Right renal pelvis (tissue), 4 donors: ENCODE data around the gene ZNF541. TPM values are rescaled to one million over a fixed set of nuclear protein-coding genes. Genes with fewer than 3 reads are reported as not detected.

Source experiments
- DNase-seq, 4 donors: peaks; one replicate each; pipeline ENCODE4 v3.0.0-alpha.2; 2013; ENCODE audit warnings: low read depth in 4 of 4, low spot score in 3 of 4, missing footprints in 1 of 4
- polyA plus RNA-seq, 4 donors: library from polyadenylated mRNA; unstranded; fragments of 120-200 nt; gene quantifications; one replicate each; pipeline ENCODE4 v1.2.1, GENCODE V29; 2013; ENCODE audit not compliant: insufficient read length in 4 of 4

ZNF541 gene
- under 1 TPM; 0.18 to 0.26 (median 0.20) TPM for polyA plus RNA-seq

DNA sequence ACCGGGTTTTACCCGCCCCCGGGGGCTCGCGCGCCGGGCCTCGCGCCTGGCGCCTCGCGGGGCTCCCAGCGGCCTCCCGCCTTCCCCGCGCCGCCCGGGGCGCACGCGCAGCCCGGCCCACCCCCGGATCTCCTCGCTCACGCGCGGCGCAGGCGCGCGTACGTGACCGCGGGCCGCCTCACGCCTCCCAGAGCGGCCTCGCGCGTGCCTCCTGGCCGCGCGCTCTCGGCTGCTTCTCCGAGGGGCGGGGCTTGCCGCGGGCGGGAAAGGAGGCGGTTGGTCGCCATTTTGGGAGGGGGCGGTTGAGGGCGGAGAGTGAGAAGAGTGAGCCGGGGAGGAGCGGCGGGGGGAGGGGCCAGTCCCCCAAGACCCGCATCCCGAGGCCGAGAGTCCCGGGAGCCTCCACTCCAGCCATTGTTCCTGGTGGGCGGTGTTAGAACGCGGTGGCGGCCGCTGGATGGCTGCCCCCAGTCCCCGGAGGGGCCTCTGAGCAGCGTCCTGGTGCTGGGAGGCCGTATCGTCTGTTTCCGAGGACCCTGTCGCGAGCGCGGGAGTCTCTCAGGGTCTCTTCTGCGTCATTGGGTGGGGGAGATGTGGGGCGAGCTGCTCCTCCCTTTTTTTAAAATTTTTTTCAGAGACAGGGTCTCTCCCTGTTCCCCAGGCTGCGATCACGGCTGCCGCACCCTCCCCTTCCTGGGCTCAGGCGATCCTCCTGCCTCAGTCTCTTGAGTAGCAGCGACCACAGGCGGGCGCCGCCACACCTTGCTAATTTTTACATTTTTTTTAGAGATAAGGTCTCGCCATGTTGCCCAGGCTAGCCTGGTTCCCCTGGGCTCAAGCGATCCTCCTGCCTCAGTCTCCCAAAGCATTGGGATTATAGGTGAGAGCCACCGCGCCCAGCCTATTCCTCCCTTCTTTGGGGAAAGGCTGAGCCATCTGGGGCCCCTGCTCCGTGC lies at the start of gene ZNF541:
Gene ZNF541, minus strand, starts transcription at position 78 of the 956 bp plus-strand sequence. CDS start 17,292 bp downstream, outside the sequence.
- peak in 3 of 4 donors; percentile 25 to 46 (median 25) for DNase-seq

- no peak for DNase-seq
Measured at GRCh38 chr19:47619763-47620162, 46.8 kb upstream of the ZNF541 start.

GRCh38 chr19:47618771-47619170 lies 45.8 kb upstream of the ZNF541 start:
- no peak for DNase-seq

- no peak for DNase-seq
Measured at GRCh38 chr19:47615714-47616113, 42.8 kb upstream of the ZNF541 start.

DNA sequence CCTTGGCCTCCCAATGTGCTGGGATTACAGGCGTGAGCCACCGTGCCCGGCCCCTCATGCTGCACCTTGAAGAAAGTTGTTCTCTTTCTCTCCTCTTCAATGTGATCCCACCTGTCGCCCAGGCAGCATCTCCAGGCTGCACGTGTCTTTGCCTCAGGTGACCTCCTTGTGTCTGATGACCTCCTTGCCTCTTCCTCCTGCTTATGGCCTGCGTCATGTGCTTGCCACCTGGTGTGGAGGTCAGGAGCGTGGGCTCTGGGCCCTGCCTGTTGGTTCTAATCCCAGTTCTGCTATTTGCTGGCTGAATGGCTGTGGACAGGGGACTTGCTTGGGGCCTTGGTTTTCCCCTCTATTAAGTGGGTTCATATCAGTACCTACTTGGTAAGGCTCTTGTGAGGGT lies 42.3 kb upstream of the ZNF541 start:
- DNase-seq, result no peak

- DNase-seq, result no peak
Measured at GRCh38 chr19:47614559-47614958, 41.6 kb upstream of the ZNF541 start.

DNA sequence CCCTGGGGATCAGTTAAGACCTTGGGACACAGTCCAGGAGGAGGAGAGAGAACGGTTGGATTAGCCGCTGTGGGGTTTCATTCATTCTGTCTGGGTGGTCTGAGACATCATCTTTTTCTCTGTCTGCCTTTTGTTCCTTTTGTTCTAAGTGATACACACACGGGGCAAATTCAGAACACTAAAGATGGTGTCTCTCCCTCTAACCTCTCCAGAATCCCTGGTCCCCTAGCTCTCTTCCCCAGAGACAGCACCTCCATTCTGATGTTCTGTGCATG lies 41.0 kb upstream of the ZNF541 start:
- DNase-seq, result no peak

DNA sequence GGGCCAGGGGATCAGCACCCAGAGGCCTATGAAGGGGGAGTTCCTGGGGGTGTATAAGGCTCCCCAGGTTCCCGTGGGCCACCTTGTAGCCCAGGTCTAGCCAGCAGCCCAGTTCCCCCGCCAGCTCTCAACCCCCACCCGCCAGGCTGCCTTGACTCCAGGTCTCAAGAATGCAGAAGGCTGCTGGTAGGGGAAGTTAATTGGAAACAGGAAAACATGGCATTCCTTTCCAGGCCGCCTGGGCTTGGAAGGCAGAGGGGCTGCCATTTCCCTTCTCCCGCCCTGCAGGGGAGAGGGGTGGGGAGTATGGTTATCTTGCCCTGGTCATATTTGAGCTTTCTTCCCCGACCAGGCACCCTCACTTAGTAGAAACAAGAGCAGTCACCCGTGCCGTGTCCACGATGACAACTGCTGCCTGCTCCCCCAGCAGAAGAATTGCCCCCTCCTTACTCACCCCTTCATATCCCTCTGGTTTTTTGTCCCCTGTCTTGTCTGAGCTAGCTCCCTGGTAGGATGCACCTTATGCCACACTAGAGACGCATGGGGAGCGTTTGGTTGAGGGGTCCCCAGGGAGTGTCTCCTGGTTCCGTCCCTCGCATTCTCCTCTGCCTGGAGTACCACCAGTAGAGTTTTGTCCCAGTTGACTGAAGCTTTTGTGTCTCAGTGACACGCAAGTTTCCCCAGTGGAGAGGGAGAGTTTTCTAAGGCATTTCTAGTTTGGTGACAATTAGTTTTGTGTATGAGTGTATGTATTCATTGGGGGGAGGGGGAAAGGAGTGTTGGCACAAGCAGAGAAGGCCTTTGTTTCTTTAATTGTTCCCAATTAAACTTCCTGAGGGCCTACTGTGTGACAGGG lies 40.4 kb upstream of the ZNF541 start:
- no peak for DNase-seq

DNA sequence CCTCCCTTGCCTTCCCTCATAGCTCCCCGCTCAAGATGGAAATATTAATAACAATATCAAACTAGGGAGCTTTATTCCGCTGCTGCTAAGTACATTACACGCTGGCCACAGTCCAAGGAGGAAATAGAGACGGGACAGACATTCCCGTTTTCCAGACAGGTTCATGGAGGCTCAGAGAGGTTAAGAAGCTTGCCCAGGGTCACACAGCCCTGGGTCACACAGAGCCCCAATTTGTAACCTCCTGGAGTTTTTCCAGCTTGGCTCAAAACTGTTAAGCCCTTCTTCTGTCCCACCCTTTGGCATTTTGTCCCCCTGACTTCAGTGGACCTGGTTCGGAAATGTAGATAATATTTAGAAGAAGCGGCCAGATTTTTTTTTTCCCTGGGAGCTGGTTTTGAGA lies 38.0 kb upstream of the ZNF541 start:
- no peak for DNase-seq

DNA sequence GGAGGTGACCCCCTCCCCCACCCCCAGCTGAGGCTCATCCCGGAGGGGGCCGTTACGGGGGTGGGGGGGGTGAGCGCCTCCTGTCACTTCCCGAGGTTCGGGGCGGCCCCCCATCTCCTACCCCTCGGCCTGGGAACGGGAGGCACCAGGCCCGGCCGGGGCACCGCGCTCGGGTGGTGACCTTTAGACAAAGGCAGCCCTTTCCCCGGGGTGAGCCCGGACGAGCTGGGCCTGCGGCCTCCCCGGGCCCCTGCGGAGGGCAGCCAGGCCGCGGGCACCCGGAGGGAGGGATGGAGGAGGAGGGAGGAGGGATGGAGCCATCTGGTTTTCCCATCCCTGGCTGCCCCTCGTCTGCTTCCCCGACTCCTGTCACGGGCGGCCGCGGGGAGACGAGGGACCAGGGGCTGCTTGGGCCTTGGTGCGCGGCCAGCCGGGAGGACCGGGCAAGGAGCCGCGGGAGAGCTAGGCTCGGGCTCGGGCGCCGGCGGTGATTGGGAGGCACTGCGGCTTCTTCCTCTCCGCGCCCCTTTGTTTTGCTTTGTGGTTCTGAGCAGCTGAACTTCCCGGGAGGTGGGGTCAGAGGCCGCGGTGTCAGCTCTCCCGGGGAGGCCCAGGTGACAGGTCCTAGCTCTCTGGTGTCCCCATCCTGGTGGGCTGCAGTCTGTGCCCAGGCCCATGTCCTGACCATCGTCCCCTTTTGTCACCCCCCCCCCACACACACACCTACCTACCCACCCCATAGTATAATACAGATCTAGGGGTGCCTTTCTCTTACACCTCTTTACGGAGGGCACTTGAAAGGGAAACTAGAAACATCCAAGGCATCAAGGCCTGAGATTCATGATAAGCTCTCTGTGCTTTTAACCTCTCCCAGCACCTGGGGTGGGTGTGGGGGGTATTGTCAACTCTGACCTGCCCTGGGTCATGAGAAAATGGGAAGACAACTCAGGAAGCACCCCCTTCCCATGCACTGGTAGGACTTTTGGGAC lies 37.3 kb upstream of the ZNF541 start:
- DNase-seq, result no peak

DNA sequence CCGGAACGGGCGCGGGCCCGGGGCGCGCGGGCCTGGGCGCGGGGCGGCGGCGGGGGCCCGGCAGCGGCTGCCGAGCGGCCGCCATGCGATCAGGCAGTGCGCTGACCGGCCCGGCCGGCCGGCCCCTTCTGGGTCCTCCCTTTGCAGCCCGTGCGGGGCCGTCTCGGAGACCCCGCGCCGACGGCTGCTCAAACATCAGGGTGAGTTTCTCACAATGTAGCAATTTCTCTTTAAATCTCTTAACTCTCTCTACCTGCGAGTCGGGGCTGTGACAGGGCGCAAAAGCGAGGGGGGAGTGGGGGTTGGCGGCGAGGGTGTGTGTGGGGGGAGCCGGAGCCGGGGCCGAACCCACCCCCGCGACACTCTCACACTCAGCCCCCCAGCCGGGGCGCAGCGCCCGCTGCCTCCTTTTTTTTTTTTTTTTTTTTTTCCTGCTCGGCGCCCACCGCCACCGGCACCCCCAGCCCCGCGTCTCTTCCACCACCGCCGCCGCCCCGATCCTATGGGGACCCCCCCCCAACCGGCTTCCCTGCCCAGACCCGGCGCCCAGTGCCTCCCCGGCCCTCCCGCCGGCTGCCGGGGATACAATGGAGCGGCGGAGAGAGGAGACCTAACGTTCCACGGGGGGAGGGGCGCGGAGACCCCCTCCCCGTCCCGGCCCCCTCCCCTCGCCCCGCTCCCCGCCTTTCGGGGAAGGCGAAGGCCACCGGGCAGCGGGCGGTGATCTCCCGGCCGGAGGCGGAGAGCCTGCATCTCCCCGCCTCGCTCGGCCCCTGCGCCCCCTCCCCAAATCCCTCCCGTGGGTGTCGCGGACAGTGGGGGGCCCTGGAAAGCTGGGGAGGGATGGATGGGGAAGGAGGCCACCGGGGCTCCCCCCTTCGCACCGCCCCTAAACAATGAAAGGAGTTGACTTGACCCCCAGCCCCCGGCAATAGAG lies 36.3 kb upstream of the ZNF541 start, which contains the start of gene BICRA:
Gene BICRA, plus strand, starts transcription at position 166 of the 937 bp plus-strand sequence. CDS start 64,441 bp downstream, outside the sequence.
- no peak for DNase-seq

DNA sequence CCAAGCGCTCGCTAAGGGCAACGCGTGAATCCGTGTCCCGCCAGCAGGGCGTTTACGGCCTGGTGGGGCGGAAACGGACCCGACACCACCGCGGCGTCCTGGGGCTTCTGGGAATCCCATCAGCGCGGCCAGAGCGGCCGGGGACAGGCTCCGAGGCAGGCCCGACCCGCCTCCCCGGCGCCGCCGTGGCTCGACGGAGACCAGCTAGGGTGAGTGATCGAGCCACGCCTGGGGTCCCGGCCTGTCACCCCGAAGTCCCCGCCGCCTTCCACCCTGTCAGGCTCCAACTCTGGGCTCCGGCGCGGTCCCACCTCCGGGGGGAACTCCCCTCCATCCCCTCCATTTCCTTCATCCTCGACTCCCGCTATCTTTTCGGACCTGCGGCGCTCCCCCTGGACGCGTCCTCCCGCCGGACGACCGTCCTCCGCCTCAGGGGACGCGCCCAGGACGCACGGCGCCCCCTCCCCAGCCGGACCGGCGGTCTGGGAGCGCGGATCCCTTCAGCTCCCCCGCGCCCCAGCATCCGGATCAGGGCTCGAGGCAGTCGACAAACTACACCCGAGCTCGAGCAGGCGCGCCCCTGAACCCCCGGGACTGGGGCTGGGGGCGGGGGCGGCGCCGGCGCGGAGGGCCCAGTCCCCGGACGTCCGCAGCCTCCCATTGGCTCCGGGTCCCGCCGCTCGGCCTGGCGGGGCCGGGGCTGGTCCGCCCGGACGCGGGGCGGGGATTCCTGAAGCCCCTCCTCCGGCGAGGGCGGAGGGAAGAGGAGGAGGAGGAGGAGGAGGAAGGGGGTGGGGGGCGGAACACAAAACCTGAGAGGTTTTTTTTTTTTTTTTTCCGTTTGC lies 35.3 kb upstream of the ZNF541 start:
- peak; percentile 86 to 93 (median 90) for DNase-seq

- no peak for DNase-seq
Measured at GRCh38 chr19:47607564-47608073, 34.7 kb upstream of the ZNF541 start.

- DNase-seq, result no peak
Measured at GRCh38 chr19:47603706-47604565, 31.0 kb upstream of the ZNF541 start.

DNA sequence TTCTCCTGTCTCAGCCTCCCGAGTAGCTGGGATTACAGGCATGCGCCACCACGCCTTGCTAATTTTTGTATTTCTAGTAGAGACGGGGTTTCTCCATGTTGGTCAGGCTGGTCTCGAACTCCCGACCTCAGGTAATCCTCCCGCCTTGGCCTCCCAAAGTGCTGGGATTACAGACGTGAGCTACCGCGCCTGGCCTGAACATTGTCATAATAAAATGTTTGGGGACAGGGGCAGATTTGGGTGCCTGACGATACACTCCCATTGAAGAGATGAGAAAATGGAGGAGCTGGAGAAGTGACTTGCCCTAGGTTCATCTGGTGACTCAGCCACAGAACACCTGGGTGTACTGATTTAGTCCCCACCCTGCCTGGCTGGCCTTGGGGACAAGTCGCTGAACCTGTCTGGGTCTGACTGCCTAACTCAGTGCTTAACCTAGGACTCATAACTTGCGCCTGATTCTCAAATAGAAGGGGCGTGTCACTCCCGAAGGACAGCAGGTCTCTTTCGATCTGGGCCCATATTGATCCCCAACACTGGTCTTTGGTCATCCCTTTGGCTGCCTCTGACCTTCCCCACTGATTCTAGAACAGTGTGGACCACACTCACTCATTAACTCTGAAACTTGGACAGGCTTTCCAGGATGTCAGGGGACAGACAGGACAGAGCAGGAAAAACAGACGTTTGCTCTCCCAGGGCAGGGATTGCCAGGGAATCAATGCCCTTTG lies 28.4 kb upstream of the ZNF541 start:
- no peak for DNase-seq
